KOPT-K1 (cell line): Measurements from ENCODE around the gene CCNJL.
"Not testable (repeated sequence)": the region's sequence is repeated elsewhere in the genome, so short reads cannot be mapped to it uniquely, and the experiment has no call there.

Experiments
- H3K27ac ChIP-seq: fragments of 200-600 bp; sonication (generic); 2 replicates; pipeline ENCODE4 v1.5.1; 2016; ENCODE audit warnings: antibody characterized with exemption, mild to moderate bottlenecking, low read depth, low read length; ENCODE audit not compliant: poor library complexity, severe bottlenecking
- H3K36me3 ChIP-seq: fragments of 200-600 bp; sonication (generic); 2 replicates; pipeline ENCODE4 v1.5.1; 2017; ENCODE audit warnings: antibody characterized with exemption, mild to moderate bottlenecking, low read length, moderate library complexity; ENCODE audit not compliant: insufficient read depth
- H3K9me3 ChIP-seq: fragments of 200-600 bp; sonication (generic); 2 replicates; pipeline ENCODE4 v1.5.1; 2017; ENCODE audit warnings: antibody characterized with exemption, low read length, mild to moderate bottlenecking; ENCODE audit not compliant: insufficient read depth, poor library complexity, severe bottlenecking

The CCNJL gene

DNA sequence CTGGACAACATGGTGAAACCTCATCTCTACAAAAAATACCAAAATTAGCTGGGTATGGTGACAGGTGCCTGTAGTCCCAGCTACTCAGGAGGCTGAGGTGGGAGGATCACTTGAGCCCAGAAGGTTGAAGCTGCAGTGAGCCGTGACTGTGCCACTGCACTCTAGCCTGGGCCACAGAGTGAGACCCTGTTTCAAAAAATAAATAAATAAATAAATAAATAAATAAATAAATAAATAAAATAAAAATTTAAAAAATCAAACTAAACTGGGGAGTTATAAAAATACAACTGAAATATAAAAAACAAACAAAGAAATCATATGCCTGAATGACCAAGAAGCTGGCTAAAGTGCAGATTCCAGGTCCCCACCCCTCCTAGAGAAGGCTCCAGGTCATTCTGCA, 62.8 kb downstream of the CCNJL start:
- not testable (repeated sequence) for H3K27ac ChIP-seq, H3K36me3 ChIP-seq, H3K9me3 ChIP-seq

DNA sequence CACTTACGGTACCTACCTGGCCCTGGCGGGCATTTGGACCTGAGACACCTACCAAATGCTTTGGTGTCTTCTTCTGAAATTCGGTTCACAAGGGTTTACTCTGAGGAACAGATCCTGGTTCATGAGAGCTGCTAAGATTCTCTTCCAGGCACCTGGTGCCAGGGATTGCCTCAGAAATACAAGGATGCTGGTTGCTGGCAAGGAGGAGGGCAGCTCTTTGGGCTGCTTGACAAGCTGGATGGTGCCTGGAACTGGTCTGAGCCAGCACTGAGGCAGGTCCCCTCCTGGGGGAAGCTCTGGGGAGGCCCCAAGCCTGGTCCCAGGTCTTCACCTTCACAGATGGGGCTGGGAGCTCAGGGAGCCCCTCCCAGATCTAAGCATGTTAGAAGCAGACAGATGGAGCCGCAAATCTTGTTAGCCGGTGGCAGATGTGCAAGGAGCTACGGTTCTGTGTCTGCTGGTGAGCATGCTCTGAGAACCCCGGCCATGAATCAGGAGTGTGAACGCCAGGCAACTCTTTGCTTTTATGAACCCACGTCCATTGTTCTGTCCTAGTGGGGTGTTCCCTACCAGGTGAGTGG, 66.8 kb downstream of the CCNJL start:
- no peaks in the 10 kb centered on the region for H3K36me3 ChIP-seq
- H3K9me3 ChIP-seq, result no peaks in the 10 kb centered on the region
- no peak overlapping the region for H3K27ac ChIP-seq

DNA sequence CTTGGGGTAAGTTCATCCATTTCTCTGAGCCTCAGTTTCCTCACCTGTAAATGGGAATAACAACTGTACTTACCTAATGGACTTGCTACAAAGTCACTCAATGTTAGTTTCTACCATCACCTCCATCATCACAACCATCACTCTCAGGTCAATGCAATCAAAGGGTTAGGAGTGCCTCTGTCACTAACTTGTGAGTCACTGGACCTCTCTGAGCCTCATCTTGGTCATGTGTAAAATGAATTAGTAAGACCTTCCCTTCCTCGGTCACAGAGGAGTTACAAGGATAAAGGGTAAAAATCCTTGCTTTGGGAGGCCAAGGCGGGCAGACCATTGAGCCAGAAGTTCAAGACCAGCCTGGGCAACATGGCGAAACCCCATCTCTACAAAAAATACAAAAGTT, 70.2 kb downstream of the CCNJL start:
- H3K9me3 ChIP-seq, result no peaks in the 10 kb centered on the region
- H3K36me3 ChIP-seq, result no peaks in the 10 kb centered on the region
- no peak overlapping the region for H3K27ac ChIP-seq

DNA sequence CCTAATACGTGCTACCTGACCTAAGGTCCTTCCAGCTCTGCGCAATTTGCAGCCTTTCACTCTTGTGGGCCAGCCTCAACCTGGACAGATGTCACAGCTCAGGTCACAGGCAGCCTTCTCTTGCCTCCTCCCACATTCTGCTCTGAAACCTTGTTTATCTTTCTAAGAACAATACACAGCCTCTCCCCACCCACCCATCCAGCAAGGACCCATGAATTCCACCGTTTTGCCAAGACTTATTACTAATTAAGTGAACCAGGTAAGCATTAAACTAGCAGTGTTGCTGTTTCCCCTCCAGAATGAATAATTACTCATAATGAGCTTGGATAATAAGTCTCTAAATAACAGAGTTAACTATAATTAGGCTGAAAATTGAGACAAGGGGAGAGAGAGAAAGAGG, 72.0 kb downstream of the CCNJL start:
- Histone ChIP-seq H3K27ac (no peak overlapping the region), H3K9me3 (no peaks in the 10 kb centered on the region), H3K36me3 (no peaks in the 10 kb centered on the region)

DNA sequence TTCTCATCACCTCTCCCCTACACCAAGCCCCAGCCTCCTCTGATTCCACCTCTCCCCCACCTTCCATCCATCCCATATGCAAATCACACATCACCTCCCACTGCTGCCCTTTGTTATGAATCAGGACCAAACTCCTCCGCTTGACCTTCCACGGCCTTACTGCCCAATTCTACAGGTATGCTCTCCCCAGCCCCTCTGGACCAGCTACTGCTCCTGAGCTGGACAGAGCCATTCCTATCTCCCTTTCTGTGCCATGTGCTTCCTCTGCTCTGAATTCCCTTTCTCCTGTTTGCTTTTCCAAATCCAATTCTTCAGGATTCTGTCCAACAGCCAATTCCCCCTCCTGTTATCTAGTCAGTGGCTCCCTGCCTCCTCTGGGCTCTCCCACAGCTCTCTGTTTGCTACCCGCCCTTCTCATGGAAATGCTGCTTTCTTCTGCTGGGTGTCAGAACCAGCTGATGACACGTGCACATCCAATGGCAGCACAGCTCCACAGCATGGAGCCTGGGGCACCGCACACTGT, 74.7 kb downstream of the CCNJL start:
- no peak overlapping the region for H3K27ac ChIP-seq
- H3K36me3 ChIP-seq, result no peaks in the 10 kb centered on the region

DNA sequence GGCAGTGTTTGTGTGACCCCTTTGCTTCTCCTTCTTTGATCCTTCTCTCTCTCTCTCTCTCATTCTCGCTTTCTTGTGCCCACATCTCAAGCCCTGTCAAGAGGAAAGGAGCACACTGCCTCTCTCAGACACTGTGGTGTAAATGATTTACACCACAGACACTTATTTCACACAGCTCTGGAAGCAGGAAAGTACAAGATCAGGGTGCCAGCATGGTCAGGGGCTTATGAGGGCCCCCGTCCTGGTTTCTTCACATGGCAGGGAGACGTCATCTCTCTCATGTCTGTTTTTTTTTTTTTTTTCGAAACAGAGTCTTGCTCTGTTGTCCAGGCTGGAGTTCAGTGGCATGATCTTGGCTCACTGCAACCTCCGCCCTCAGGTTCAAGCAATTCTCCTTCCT, 76.6 kb downstream of the CCNJL start:
- H3K27ac ChIP-seq, result no peak overlapping the region
- H3K36me3 ChIP-seq, result no peaks in the 10 kb centered on the region
- H3K9me3 ChIP-seq, result no peaks in the 10 kb centered on the region

More for the DNA sequence above, 74.7 kb downstream of the CCNJL start:
- no peaks in the 10 kb centered on the region for H3K9me3 ChIP-seq

DNA sequence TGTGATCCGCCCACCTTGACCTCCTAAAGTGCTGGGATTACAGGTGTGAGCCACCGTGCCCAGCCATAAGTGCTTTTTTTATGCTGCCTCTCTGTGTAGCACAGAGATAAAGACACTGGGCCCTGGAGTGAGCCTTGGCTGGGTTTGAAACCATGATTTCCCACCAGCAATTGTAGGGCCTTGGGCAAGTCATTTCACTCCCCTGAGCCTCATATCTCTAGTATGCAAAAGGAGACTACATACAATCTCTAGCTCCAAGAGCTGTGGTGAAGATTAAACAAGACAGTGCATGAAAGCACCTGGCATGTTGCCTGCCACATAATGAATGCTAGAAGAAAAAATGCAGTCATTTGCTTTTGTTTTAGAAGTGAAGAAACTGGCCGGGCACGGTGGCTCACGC, 79.1 kb downstream of the CCNJL start:
- H3K27ac ChIP-seq, result no peak overlapping the region
- no peaks in the 10 kb centered on the region for H3K9me3 ChIP-seq
- no peaks in the 10 kb centered on the region for H3K36me3 ChIP-seq

DNA sequence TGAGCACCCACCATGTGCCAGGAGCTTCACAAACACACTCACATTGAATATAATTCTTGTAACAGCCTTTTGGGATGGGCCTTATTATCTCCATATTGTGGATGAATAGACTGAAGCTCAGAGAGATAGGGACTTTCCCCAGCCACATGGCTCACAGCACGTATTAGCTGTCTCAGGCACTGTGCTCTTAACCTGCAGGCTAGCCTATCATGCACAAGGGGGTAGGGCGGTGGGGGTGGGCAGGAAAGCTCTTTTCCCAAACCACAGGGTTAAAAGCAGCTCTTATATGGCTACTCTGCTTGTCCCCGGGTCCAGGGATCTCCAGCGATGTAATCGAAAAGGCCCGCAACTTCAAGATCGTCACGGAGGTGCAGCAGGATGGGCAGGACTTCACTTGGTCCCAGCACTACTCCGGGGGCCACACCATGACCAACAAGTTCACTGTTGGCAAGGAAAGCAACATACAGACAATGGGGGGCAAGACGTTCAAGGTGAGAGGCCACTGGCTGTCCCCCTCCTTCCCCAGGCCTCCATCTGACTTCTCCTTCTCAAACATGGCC, 80.5 kb downstream of the CCNJL start:
- Histone ChIP-seq H3K36me3 (no peaks in the 10 kb centered on the region), H3K27ac (no peak overlapping the region), H3K9me3 (no peaks in the 10 kb centered on the region)

DNA sequence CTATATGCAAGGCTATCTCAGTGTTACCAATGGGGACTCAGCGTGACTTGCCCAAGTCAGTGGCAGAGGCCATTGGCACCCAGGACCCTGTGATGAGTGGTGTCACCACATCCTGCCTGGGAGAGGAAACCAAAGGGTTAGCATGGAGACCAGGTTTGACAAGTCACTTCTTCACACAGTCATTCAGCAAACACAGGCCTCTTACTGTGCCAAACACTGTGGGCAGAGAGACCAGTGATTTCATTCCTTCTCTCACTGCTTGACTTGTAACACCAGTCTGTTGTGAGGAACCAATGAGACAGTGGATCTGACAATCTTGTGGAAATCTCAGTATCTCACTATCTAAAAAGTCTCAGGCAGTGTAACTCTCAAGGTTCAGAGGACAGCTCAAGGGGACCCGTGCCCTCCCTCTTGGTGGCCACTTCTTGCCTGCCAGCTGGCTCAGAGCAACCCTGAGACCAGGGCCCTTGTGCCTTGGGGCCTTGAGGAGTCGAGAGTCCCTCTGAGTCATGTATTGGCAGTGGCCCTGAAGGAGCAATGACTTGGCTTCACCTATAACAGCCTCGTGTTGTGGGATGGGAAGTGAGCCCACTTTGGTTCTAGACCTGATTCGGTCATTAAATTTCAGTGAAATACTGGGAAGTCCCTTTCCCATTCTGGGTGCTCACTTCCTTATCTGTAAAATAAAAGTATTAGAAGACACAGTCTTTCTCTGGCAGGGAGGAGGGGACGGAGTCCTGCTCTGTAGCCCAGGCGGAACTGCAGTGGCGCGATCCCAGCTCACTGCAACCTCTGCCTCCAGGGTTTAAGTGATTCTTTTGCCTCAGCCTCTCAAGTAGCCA, 81.5 kb downstream of the CCNJL start:
- Histone ChIP-seq H3K36me3 (no peaks in the 10 kb centered on the region), H3K27ac (no peak overlapping the region)

DNA sequence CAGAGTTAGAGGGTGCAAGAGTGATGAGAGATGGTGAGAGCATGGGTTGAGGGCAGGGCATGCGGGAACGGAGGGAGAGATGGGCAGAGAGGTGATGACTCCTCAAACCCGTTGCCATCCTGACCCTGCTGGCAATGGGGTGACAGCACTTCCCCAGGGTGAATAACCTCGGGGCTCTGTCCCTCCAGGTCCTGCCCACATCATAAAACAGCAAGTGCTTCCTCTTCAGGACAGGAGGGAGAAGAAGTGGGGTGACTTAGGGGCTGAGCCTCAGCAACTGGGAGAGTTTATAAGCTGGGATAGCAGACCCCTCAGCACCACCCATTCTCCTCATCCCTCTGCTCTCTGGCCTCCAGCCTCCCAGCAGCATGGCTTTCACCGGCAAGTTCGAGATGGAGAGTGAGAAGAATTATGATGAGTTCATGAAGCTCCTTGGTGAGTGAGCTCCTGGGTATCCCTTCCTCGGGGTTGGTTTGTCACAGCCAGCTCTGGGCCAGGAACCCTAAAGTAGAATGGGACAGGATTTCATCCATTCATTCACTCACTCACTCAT, 83.1 kb downstream of the CCNJL start, which contains the start of gene FABP6:
Gene FABP6 (plus strand): TSS at position 317 of the 553 bp plus-strand sequence. CDS start 52 bp downstream, at position 369.
- Histone ChIP-seq H3K36me3 (no peaks in the 10 kb centered on the region), H3K9me3 (no peaks in the 10 kb centered on the region), H3K27ac (no peak within 1 kb of the TSS)

More for the DNA sequence above, 81.5 kb downstream of the CCNJL start:
- H3K9me3 ChIP-seq, result no peaks in the 10 kb centered on the region

DNA sequence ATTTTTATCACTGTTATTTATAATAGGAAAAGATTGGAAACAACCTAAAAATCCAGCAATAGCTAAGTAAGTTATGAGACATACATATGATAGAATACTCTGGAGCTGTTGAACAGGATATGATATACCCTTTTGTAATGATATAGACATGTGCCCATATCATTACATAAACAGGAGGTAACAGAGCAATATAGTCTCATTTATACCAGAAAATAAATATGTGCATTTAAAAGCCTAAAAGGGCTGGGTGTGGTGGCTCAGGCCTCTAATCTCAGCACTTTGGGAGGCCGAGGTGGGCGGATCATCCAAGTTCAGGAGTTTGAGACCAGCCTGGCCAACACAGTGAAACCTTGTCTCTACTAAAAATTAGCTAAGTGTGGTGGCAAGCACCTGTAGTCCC, 85.4 kb downstream of the CCNJL start:
- H3K36me3 ChIP-seq, result no peaks in the 10 kb centered on the region
- H3K27ac ChIP-seq, result no peak overlapping the region
- no peaks in the 10 kb centered on the region for H3K9me3 ChIP-seq

DNA sequence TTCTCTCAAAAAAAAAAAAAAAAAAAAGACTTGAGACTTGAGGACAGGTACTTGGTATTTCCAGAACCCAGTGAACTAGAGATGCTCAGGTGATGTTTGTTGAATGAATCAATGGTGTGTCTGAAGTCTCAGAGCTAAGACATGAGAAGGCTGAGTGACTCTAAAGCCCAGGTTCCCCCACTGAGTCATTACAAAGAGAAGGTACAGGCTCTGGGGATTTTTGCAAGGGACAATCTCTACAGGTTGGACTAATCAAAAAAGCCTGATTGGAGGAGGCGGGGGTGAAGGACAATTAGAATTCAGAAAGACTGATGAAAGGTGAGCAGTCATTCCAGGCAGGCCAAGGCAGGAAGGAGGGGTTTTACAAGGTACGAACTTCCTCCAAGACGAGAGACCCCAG, 91.3 kb downstream of the CCNJL start:
- Histone ChIP-seq H3K36me3 (no peaks in the 10 kb centered on the region), H3K9me3 (no peaks in the 10 kb centered on the region), H3K27ac (no peak overlapping the region)

DNA sequence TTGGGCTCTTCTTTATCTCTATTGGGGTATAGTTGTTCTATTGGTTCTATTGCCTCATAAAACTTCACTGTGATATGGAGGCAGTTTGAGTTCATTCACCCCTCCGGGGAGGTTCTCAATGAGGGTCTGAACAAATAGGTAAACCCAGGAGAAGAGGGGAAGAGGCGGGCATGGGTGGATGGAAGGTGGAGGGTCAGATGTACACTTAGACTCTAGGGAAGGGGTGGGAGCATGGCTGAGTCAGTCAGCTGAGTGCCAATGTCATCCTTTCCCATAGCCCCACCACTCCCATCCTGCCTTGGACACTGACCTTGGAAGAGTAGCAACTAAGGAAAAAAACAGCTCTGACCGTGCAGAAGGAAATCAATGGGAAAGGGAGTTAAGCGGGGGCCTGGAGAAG, 93.0 kb downstream of the CCNJL start:
- Histone ChIP-seq H3K9me3 (no peaks in the 10 kb centered on the region), H3K36me3 (no peaks in the 10 kb centered on the region), H3K27ac (no peak overlapping the region)

DNA sequence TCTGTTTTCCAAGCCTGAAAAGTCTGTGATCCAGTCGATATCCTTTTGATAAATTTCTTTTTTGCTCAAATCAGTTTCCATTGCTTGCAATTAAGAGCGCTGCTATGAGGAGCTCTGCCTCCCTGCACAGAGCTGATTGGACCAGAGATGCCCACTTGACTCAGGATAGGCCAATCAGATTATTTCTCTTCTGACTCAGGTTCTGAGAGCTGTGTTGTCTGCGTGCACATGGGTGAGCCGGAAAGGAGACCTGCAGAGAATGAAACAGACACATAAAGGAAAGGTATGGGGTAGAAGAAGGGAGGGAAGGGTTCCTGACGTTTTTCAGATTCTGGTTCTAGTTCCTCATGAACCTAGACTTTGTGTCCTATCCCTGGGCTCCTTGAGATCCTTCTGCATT, 98.8 kb downstream of the CCNJL start:
- no peak overlapping the region for H3K27ac ChIP-seq
- no peaks in the 10 kb centered on the region for H3K9me3 ChIP-seq
- H3K36me3 ChIP-seq, result no peaks in the 10 kb centered on the region

DNA sequence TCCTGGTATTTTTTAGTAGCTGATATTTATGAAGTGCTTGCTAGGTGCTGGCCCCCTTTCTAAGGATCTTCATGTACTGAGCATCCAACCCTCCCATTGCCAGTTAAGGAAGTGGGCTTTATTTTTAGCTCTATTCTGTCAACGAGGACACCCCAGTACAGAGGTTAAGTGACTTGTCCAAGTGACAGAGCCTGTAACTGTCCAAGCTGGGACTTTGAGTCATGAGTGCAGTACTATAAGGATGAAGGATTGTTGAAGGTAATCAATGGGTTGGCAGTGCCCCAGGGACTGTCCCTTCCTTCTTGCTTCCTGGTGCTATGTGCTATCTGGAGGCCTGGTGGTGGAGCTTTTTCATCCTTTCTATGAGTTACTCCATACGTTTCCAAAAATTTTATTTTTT, 101.0 kb downstream of the CCNJL start:
- H3K9me3 ChIP-seq, result no peaks in the 10 kb centered on the region

More for the DNA sequence above, 101.0 kb downstream of the CCNJL start:
- no peaks in the 10 kb centered on the region for H3K36me3 ChIP-seq
- no peak overlapping the region for H3K27ac ChIP-seq
